Sciatic nerve (tissue), 2 donors: ENCODE data around the gene FAM171A2. TPM values are rescaled to one million over a fixed set of nuclear protein-coding genes. Genes with fewer than 3 reads are reported as not detected.
"Not testable (repeated sequence)": the region's sequence is repeated elsewhere in the genome, so short reads cannot be mapped to it uniquely, and the experiment has no call there.

Experiments
- ATAC-seq: fragments of 200-7000 bp; cut with Tn5 transposase; one replicate; pipeline ENCODE4 v1.9.1; 2020; ENCODE audit warnings: mild to moderate bottlenecking, moderate library complexity
- DNase-seq: peaks from one replicate; pipeline ENCODE4 v3.0.0-alpha.2; 2020; ENCODE audit warnings: low spot score
- intact Hi-C: fragments of 100-400 bp; cut with DNase I; formaldehyde crosslinking; loops from one replicate; pipeline ENCODE4 v1.14.2; 2022
- total RNA-seq: library from RNA; stranded (reverse); fragmentation: NEBNext Ultra II Directional; extraction: Animal tissue kit (Norgen Biotek cat#: 25700); gene quantifications from one replicate; pipeline ENCODE4 v1.2.1, GENCODE V29; 2021
- donor health status: DM: no; HTN: no; CAD: no.
- donor health status: DM: no; HTN: no; CAD: no.

FAM171A2 gene
- total RNA-seq, 1 donor from 2014 or later, result 3.7 TPM

GRCh38 chr17:44350733-44351226 lies 12.9 kb downstream of the FAM171A2 start:
- DNase-seq, result no peak

GRCh38 chr17:44349553-44350070 lies 14.0 kb downstream of the FAM171A2 start:
- ATAC-seq (no peak), DNase-seq (no peak)
- intact Hi-C loops, result no loop called here

More at GRCh38 chr17:44350733-44351226, 12.9 kb downstream of the FAM171A2 start:
- ATAC-seq, result peak; percentile 48
- intact Hi-C loops, result no loop called here

- DNase-seq (no peak), ATAC-seq (no peak)
- intact Hi-C loops, result no loop called here
Measured at GRCh38 chr17:44348988-44349364, 14.7 kb downstream of the FAM171A2 start.

GRCh38 chr17:44348234-44348987 lies 15.2 kb downstream of the FAM171A2 start:
- intact Hi-C loops, result no loop called here
- DNase-seq (no peak), ATAC-seq (no peak)

GRCh38 chr17:44347206-44348055 lies 16.2 kb downstream of the FAM171A2 start:
- intact Hi-C loops, DNase-seq, ATAC-seq: not testable (repeated sequence)

- ATAC-seq (no peak), DNase-seq (no peak)
- intact Hi-C loops, result no loop called here
Measured at GRCh38 chr17:44346064-44346844, 17.4 kb downstream of the FAM171A2 start.

GRCh38 chr17:44345454-44346026 lies 18.1 kb downstream of the FAM171A2 start:
- intact Hi-C loops, result no loop called here
- no peak for DNase-seq
- peak; percentile 33 for ATAC-seq

- ATAC-seq, result peak; percentile 98
- intact Hi-C loops, result no loop called here
- DNase-seq, result peak; percentile 94
Measured at GRCh38 chr17:44344939-44345453, 18.7 kb downstream of the FAM171A2 start, which contains the start of gene GRN. Gene GRN, plus strand, starts transcription at chr17:44345302. Its CDS starts 3,863 bp downstream, at chr17:44349165.

- DNase-seq, result no peak
- intact Hi-C loops, result no loop called here
- no peak for ATAC-seq
Measured at GRCh38 chr17:44343510-44344209, 20.0 kb downstream of the FAM171A2 start.

GRCh38 chr17:44340553-44340952 lies 23.1 kb downstream of the FAM171A2 start:
- DNase-seq, intact Hi-C loops, ATAC-seq: not testable (repeated sequence)

GRCh38 chr17:44338702-44339101 lies 25.0 kb downstream of the FAM171A2 start:
- ATAC-seq, result peak; percentile 13
- intact Hi-C loops, result no loop called here
- no peak for DNase-seq

- intact Hi-C loops, result loop anchor here (2.0 kb wide), 1 partner anchor 25 kb away; no protein-coding TSS in a partner anchor
- DNase-seq, result no peak
- ATAC-seq, result no peak
Measured at GRCh38 chr17:44335968-44336367, 27.7 kb downstream of the FAM171A2 start.

- peak; percentile 29 for ATAC-seq
- DNase-seq, result no peak
- intact Hi-C loops, result loop anchor here (2.0 kb wide), 1 partner anchor 25 kb away; no protein-coding TSS in a partner anchor
Measured at GRCh38 chr17:44335564-44335963, 28.1 kb downstream of the FAM171A2 start.

- intact Hi-C loops, result loop anchor here (2.0 kb wide), 1 partner anchor 26 kb away; no protein-coding TSS in a partner anchor
- ATAC-seq (no peak), DNase-seq (no peak)
Measured at GRCh38 chr17:44334727-44335126, 28.9 kb downstream of the FAM171A2 start.

GRCh38 chr17:44334315-44334714 lies 29.3 kb downstream of the FAM171A2 start:
- ATAC-seq, result no peak
- DNase-seq, result no peak
- intact Hi-C loops, result loop anchor here (2.0 kb wide), 1 partner anchor 26 kb away; no protein-coding TSS in a partner anchor

GRCh38 chr17:44333371-44333770 lies 30.3 kb downstream of the FAM171A2 start:
- ATAC-seq (no peak), DNase-seq (no peak)
- intact Hi-C loops, result no loop called here

GRCh38 chr17:44331249-44331760 lies 32.3 kb downstream of the FAM171A2 start:
- intact Hi-C loops, result no loop called here
- DNase-seq (no peak), ATAC-seq (no peak)
